Endothelial cell of umbilical vein (primary cell): ENCODE data around the gene ZBTB44. TPM values are rescaled to one million over a fixed set of nuclear protein-coding genes. Genes with fewer than 3 reads are reported as not detected.

Experiments
- BruUV-seq: library from RNA; stranded (reverse); fragments of 400-500 nt; replicated peaks from 2 replicates; lab custom pipeline; 2021; lab: Mats Ljungman, UMichigan
- CTCF ChIA-PET: fragments of 300-600, 350-600 bp; sonication (Branson Sonifier 250); formaldehyde crosslinking; loops from one replicate; lab custom pipeline; 2021; ENCODE audit warnings: antibody characterized with exemption, inconsistent platforms; lab: Charles Lee
- POLR2A ChIA-PET: fragments of 300-600, 350-600 bp; sonication (Branson Sonifier 250); formaldehyde crosslinking; loops from one replicate; lab custom pipeline; 2021; ENCODE audit warnings: antibody characterized with exemption, inconsistent platforms; lab: Charles Lee
- DNase-seq: peaks from one replicate; pipeline ENCODE4 v3.0.0-alpha.2; 2011; ENCODE audit warnings: low read depth, low spot score
- FAIRE-seq: peaks from 2 replicates; lab custom pipeline; 2011; peaks lifted over from hg19 to GRCh38; lab: Jason Lieb, UNC
- H2AFZ ChIP-seq: 2 replicates; pipeline ENCODE4 v1.6.0; 2012; ENCODE audit warnings: low read depth, low read length, control low read depth, inconsistent platforms
- H3K27ac ChIP-seq: 2 replicates; pipeline ENCODE4 v1.5.1; 2011; ENCODE audit warnings: low read depth, mild to moderate bottlenecking, control low read depth, low read length, moderate library complexity; ENCODE audit not compliant: insufficient read depth
- H3K27me3 ChIP-seq, 2 experiments: 2 replicates each; pipeline versions ENCODE4 v1.6.0 to v1.6.1; 2011; ENCODE audit warnings: low read length in 2 of 2, mixed read lengths in 1 of 2; ENCODE audit not compliant: control insufficient read depth in 2 of 2, insufficient read depth in 2 of 2
- H3K36me3 ChIP-seq, 2 experiments: 2 replicates in 1 of 2; 3 replicates in 1 of 2; pipeline ENCODE4 v1.5.1; 2011; ENCODE audit warnings: low read length in 2 of 2, mild to moderate bottlenecking in 1 of 2, moderate library complexity in 1 of 2; ENCODE audit not compliant: control insufficient read depth in 2 of 2, insufficient read depth in 2 of 2; ENCODE audit errors: extremely low read depth in 1 of 2
- H3K4me1 ChIP-seq: 3 replicates; pipeline ENCODE4 v1.5.1; 2011; ENCODE audit warnings: mild to moderate bottlenecking, low read length; ENCODE audit not compliant: control insufficient read depth, insufficient read depth; ENCODE audit errors: extremely low read depth
- H3K4me2 ChIP-seq: 2 replicates; pipeline ENCODE4 v1.6.1; 2011; ENCODE audit warnings: low read length, control low read depth, mixed read lengths; ENCODE audit not compliant: insufficient read depth
- H3K4me3 ChIP-seq, 3 experiments: fragments of 200-600 bp in 1 of 3; sonication (generic), shearing (Covaris generic) in 1 of 3; replicated peaks in 1 of 3; 2 replicates each; pipeline ENCODE4 v1.5.1; 2011 to 2016; ENCODE audit warnings: control low read depth in 3 of 3, low read length in 3 of 3, mild to moderate bottlenecking in 2 of 3, inconsistent platforms in 1 of 3, low read depth in 1 of 3, moderate library complexity in 1 of 3; ENCODE audit not compliant: insufficient read depth in 1 of 3
- H3K79me2 ChIP-seq: 2 replicates; pipeline ENCODE4 v1.6.0; 2012; ENCODE audit warnings: low read length, inconsistent platforms; ENCODE audit not compliant: control insufficient read depth, insufficient read depth
- H3K9ac ChIP-seq: replicated peaks from 2 replicates; pipeline ENCODE3; 2011; ENCODE audit warnings: low read length, control low read depth; ENCODE audit not compliant: insufficient read depth; ENCODE audit errors: extremely low read depth
- H3K9me1 ChIP-seq: replicated peaks from 3 replicates; pipeline ENCODE4 v1.6.0; 2011; ENCODE audit warnings: mild to moderate bottlenecking, low read length; ENCODE audit not compliant: control insufficient read depth, insufficient read depth; ENCODE audit errors: extremely low read depth
- H3K9me3 ChIP-seq: replicated peaks from 2 replicates; pipeline ENCODE4 v1.5.1; 2012; ENCODE audit warnings: low read length, inconsistent platforms; ENCODE audit not compliant: control insufficient read depth, insufficient read depth
- H4K20me1 ChIP-seq: replicated peaks from 2 replicates; pipeline ENCODE3; 2011; ENCODE audit warnings: mild to moderate bottlenecking, low read length; ENCODE audit not compliant: control insufficient read depth, insufficient read depth; ENCODE audit errors: extremely low read depth
- EZH2 ChIP-seq: IDR thresholded peaks from 2 replicates; pipeline ENCODE4 v1.6.1; 2012; ENCODE audit warnings: borderline replicate concordance, low read depth, mild to moderate bottlenecking, moderate library complexity, low read length, inconsistent platforms; ENCODE audit not compliant: severe bottlenecking
- FOS ChIP-seq: IDR thresholded peaks from 2 replicates; pipeline ENCODE4 v1.6.1; 2011; ENCODE audit warnings: mild to moderate bottlenecking, low read length, moderate library complexity, borderline replicate concordance; ENCODE audit not compliant: insufficient read depth
- GATA2 ChIP-seq: IDR thresholded peaks from 2 replicates; pipeline ENCODE4 v1.7.0; 2011; ENCODE audit warnings: low read depth, mild to moderate bottlenecking, moderate library complexity, mixed read lengths, low read length; ENCODE audit not compliant: insufficient read length, insufficient read depth
- JUN ChIP-seq: IDR thresholded peaks from 2 replicates; pipeline ENCODE4 v1.6.1; 2011; ENCODE audit warnings: borderline replicate concordance, low read depth; ENCODE audit not compliant: insufficient read length, insufficient read depth
- MAX ChIP-seq: IDR thresholded peaks from 2 replicates; pipeline ENCODE4 v1.6.1; 2011; ENCODE audit not compliant: insufficient read depth, insufficient read length
- MYC ChIP-seq: IDR thresholded peaks from one replicate; pipeline ENCODE4 v1.6.1; 2011; ENCODE audit warnings: mild to moderate bottlenecking, low read depth, low read length
- POLR2A ChIP-seq: IDR thresholded peaks from 2 replicates; pipeline ENCODE4 v1.6.1; 2012; ENCODE audit warnings: low read depth, mild to moderate bottlenecking, control low read depth, low read length
- POLR2AphosphoS5 ChIP-seq: IDR thresholded peaks from 2 replicates; pipeline ENCODE4 v1.6.1; 2012; ENCODE audit warnings: low read depth, mild to moderate bottlenecking, control low read depth, low read length, moderate library complexity; ENCODE audit not compliant: insufficient read depth
- dilution Hi-C: fragments of 300-500 bp; cut with MboI; formaldehyde crosslinking; loops from one replicate; pipeline ENCODE4 v1.15.0; 2019; ENCODE audit warnings: low sequenced_read_pairs; ENCODE audit not compliant: extremely low pct_ligation_motif_present
- intact Hi-C: fragments of 100-400 bp; cut with micrococcal nuclease; formaldehyde crosslinking; loops from one replicate; pipeline ENCODE4 v1.10.0; 2022
- polyA plus RNA-seq, 4 experiments: library from polyadenylated mRNA; depleted of rRNA in 3 of 4; stranded (reverse) in 3 of 4; unstranded in 1 of 4; fragments of >200 nt; gene quantifications; 2 replicates each; pipeline versions ENCODE4 v1.2.1 to v1.2.3, GENCODE V29; 2011 to 2012; ENCODE audit warnings: missing spikeins in 1 of 4
- total RNA-seq: library from RNA; stranded (reverse); gene quantifications from 2 replicates; pipeline ENCODE4 v1.2.3, GENCODE V29; 2021
- TF ChIP-seq, protein P1 (sequence below), 2 donors: IDR thresholded peaks; 1 replicate in 1 of 2; 2 replicates in 1 of 2; pipeline ENCODE4 v1.5.1; 2011; ENCODE audit warnings: low read length in 2 of 2, mild to moderate bottlenecking in 2 of 2, moderate library complexity in 2 of 2, control low read depth in 1 of 2, inconsistent platforms in 1 of 2, low read depth in 1 of 2; ENCODE audit not compliant: insufficient read depth in 1 of 2; ENCODE audit errors: extremely low read depth in 1 of 2

ZBTB44 gene
- total and polyA plus RNA-seq, 2 donors (not counting 3 experiments of a cell fraction or from before 2014, with no cell fraction given), result 8.7 to 24.4 TPM

DNA sequence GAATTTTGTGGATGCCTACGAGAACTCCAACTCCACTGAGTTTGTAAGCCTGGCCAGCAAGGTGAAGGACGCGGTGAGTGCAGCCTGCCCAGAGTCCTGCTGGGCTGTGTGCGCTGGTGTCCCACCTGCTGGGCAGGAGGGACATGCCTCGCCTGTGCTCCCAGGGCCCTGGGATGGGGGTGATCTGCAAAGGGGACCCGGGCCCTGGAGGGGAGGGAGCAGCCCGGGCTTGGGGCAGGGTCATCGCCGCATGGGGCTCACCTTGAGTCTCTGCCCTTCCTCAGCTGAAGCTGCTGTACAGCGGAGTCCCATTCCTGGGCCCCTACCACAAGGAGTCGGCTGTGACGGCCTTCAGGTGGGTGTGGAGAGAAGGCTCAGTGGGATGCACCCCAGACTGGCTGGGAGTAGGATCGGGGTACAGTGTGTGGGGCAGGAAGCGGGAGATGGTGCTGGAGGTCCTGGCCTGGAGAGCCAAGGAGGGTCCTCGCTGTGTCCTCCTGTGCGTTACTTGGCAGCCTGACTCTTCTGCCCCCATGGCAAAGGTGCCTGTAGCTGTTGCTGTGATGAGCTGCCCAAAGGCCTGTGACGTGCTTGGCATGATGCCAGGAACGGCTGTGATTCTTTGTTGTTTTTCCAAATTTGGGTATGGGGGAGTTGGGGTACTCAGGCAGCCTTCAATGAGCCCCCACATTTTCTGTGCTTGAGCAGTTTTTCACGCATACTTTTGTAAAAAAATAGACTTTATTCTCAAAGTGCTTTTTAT is 126.0 kb downstream of the ZBTB44 start:
- dilution Hi-C loops, result no loop called here
- H2AFZ ChIP-seq, result no peak overlapping the region
- H3K36me3 ChIP-seq, result no peaks in the 10 kb centered on the region
- no peak for FAIRE-seq
- intact Hi-C loops, result no loop called here
- H3K79me2 ChIP-seq, result no peaks in the 10 kb centered on the region
- H3K27ac ChIP-seq, result no peak overlapping the region
- TF ChIP-seq FOS (no peak), POLR2A (no peak), GATA2 (no peak), POLR2AphosphoS5 (no peak), MYC (no peak), EZH2 (no peak), JUN (no peak), MAX (no peak)
- TF ChIP-seq, protein P1, sequence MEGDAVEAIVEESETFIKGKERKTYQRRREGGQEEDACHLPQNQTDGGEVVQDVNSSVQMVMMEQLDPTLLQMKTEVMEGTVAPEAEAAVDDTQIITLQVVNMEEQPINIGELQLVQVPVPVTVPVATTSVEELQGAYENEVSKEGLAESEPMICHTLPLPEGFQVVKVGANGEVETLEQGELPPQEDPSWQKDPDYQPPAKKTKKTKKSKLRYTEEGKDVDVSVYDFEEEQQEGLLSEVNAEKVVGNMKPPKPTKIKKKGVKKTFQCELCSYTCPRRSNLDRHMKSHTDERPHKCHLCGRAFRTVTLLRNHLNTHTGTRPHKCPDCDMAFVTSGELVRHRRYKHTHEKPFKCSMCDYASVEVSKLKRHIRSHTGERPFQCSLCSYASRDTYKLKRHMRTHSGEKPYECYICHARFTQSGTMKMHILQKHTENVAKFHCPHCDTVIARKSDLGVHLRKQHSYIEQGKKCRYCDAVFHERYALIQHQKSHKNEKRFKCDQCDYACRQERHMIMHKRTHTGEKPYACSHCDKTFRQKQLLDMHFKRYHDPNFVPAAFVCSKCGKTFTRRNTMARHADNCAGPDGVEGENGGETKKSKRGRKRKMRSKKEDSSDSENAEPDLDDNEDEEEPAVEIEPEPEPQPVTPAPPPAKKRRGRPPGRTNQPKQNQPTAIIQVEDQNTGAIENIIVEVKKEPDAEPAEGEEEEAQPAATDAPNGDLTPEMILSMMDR (IDR thresholded peaks at IDR 0.05; ENCODE audit: extremely low read depth in 1 of 2, insufficient read depth in 1 of 2, low read depth in 1 of 2, low read length in 2 of 2), result no peak
- CTCF ChIA-PET, result no interaction called here
- H3K27me3 ChIP-seq, result no peaks in the 10 kb centered on the region
- DNase-seq, result no peak
- BruUV-seq, result no TSS peak
- POLR2A ChIA-PET, result no interaction called here
- H4K20me1 ChIP-seq, result no peaks in the 10 kb centered on the region
- no peak overlapping the region for H3K4me2 ChIP-seq
- no peak overlapping the region for H3K4me3 ChIP-seq
- no peaks in the 10 kb centered on the region for H3K9me1 ChIP-seq
- H3K9me3 ChIP-seq, result no peaks in the 10 kb centered on the region
- H3K4me1 ChIP-seq, result no peaks in the 10 kb centered on the region
- H3K9ac ChIP-seq, result no peak overlapping the region
